HG03558 (cell line): ENCODE data around the gene SEZ6.

Experiments
- ATAC-seq: cut with Tn5 transposase; IDR thresholded peaks from one replicate; pipeline ENCODE4 v1.9.1; 2021; ENCODE audit warnings: moderate number of reproducible peaks; ENCODE audit not compliant: unreplicated experiment; ENCODE audit errors: extremely low read depth

SEZ6 gene

GRCh38 chr17:29007860-29008455 lies 2.1 kb upstream of the SEZ6 start:
- ATAC-seq = no peak

GRCh38 chr17:29007456-29007855 lies 1.6 kb upstream of the SEZ6 start:
- no peak for ATAC-seq

GRCh38 chr17:29004081-29004692 lies 1.6 kb downstream of the SEZ6 start:
- ATAC-seq = no peak

GRCh38 chr17:29003289-29003688 lies 2.5 kb downstream of the SEZ6 start:
- ATAC-seq = no peak

- no peak for ATAC-seq
Measured at GRCh38 chr17:29002811-29003210, 3.0 kb downstream of the SEZ6 start.

- no peak for ATAC-seq
Measured at GRCh38 chr17:29000973-29001372, 4.9 kb downstream of the SEZ6 start.

GRCh38 chr17:28999206-28999605 lies 6.6 kb downstream of the SEZ6 start:
- ATAC-seq = no peak

- ATAC-seq = no peak
Measured at GRCh38 chr17:28997806-28998205, 8.0 kb downstream of the SEZ6 start.

- no peak for ATAC-seq
Measured at GRCh38 chr17:28996554-28997096, 9.2 kb downstream of the SEZ6 start.

- ATAC-seq = no peak
Measured at GRCh38 chr17:28993645-28994426, 12.0 kb downstream of the SEZ6 start.

- ATAC-seq = no peak
Measured at GRCh38 chr17:28992625-28993600, 12.9 kb downstream of the SEZ6 start.

- no peak for ATAC-seq
Measured at GRCh38 chr17:28992185-28992584, 13.6 kb downstream of the SEZ6 start.

- no peak for ATAC-seq
Measured at GRCh38 chr17:28991779-28992178, 14.1 kb downstream of the SEZ6 start.

- ATAC-seq = no peak
Measured at GRCh38 chr17:28989028-28989427, 16.8 kb downstream of the SEZ6 start.

GRCh38 chr17:28988475-28988874 lies 17.4 kb downstream of the SEZ6 start:
- ATAC-seq = no peak

GRCh38 chr17:28986714-28987655 lies 18.8 kb downstream of the SEZ6 start:
- ATAC-seq = no peak

GRCh38 chr17:28985950-28986713 lies 19.7 kb downstream of the SEZ6 start:
- ATAC-seq = no peak
